HG03342 (cell line): ENCODE results near the gene FBXW4.

ENCODE experiments used
- ATAC-seq: cut with Tn5 transposase; IDR thresholded peaks from one replicate; pipeline ENCODE4 v1.9.1; 2021; ENCODE audit warnings: mild to moderate bottlenecking, moderate library complexity; ENCODE audit not compliant: unreplicated experiment

FBXW4 gene

GRCh38 chr10:101569323-101569621, 125.7 kb downstream of the FBXW4 start:
- no peak for ATAC-seq

DNA sequence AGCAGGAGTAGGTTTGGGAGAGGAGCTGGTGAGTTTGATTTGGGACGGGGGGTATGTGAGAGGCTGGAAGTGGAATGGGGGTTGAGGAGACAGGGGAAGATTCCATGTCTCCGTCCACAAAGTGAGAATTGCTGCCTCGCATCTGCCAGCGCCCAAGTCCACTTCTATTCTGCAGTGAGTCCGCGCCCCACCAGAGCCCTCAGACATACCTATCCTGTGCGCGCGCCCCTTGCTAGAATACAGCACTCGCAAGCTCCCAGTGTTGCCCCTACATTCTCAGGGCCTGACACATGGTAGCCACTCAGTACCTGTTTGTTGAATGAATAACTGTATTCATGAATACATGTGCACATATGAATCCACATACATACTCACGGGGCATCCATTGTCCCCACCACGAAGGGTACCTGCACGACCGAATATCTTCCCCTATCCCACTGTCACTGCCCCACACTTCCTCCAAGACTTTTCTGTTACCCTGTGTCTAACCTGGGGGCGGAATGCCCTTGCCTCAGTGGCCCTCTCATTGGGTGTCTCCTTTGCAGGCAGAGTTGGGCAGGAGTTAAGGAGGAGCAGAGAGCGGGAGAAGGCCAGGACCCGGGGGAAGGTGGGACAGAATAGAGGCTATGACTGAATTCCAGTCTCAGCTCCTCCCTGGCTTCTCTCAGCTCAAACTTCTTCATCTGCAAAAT, 126.8 kb downstream of the FBXW4 start:
- ATAC-seq, result no peak

- ATAC-seq, result no peak
Measured at GRCh38 chr10:101567165-101568006, 127.6 kb downstream of the FBXW4 start.

DNA sequence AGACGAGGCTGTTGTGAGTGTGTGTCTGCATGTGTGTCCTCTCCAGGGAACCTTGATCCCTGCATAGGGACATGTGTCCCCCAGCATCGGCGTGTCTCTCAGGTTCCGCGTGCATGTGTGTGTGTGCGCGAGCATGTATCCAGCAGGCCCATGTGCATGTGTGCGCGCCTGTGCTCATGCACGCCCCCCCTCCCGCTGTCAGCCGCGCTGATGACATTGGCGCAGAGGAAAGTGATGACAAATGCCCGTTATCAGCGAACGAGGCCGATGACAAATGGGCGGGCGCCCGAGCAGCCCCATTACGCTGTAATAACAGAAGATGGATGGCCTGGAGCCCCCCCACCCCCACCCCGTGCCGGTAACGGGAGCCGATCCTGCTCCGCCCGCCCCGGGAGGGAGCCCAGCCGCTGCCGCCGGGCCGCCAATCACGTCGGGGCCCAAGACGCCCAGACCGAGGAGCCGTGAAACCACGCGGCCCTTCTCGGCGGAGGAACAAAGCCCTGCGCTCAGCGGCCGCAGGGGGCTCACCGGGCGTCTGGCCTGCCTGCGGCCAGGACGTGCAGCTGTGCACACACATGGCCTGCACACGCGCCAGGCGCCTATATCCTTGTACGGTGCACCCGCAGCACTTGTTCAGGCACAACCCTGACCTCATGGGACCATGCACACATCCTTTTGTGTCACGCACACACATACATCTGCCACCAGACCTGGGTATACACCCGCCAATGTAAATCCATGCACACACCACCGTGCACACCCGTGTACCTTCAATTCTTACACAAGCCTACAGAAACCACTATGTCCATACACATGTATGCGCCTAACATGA, 128.4 kb downstream of the FBXW4 start:
- no peak for ATAC-seq

GRCh38 chr10:101565936-101566332, 129.0 kb downstream of the FBXW4 start:
- no peak for ATAC-seq

- no peak for ATAC-seq
Measured at GRCh38 chr10:101565370-101565900, 129.5 kb downstream of the FBXW4 start.

- ATAC-seq, result no peak
Measured at GRCh38 chr10:101564490-101564991, 130.4 kb downstream of the FBXW4 start.

DNA sequence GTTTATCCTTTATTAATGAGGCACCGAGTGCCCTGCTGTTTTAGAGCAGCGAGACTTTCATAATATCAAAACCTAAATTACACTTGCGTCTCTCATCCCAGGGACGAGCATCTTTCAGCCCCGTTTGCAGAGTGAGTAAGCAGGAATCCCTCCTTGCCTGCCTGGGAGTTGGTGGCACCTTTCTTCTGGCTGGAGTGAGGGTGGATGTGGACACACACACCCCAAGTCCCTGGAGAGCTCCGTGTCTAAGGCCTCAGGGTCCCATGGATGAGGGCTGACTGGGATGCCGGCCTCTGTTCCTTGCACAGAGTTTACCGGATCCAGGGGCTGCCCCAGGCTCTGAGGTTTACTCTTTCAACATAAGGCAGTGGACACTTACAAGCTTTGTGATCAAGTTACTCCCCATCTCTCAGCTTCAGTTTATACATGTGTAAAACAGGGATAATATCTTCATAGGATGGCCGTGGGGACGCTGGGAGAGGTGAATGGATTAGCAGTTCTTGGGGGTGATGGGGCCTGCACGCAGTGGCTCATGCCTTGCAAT, 131.4 kb downstream of the FBXW4 start:
- ATAC-seq, result no peak

DNA sequence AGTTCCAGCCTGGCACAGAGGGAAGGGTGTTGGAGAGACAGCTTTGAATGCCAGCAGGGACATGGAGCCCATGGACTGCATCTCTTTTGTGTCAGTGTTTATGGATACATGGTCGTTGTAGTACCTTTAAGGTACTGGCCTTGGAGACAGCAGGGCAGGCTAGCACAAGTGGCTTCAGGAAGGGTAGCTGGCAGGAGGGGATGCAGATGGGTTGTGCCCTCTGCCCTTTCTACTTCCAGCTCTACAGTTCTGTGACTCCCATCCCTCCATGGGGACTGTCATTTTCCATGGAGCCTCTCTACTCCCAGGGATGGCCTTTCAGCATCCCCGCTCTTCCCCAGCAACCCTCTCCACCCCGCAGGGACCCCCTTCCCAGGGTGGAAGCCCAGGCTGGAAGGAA, 132.0 kb downstream of the FBXW4 start:
- ATAC-seq, result no peak

DNA sequence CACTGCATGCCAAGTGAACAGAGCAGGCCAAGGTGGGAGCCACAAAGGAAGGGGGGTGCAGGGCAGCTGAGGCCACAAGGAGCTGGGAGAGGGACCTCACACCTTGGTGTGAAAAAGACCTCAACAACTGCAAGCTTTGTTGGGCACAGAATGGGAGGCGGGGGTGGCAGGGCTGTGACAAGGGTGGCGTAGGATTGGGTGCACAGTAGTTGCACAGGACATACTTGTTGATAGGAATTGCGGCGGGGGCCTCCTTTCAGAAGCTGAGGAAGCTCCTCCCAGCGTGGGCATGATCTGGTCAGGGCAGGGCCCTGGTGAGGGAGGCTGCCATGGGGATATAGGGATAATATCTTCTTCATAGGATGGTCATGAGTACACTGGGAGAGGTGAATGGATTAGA, 132.7 kb downstream of the FBXW4 start:
- no peak for ATAC-seq

DNA sequence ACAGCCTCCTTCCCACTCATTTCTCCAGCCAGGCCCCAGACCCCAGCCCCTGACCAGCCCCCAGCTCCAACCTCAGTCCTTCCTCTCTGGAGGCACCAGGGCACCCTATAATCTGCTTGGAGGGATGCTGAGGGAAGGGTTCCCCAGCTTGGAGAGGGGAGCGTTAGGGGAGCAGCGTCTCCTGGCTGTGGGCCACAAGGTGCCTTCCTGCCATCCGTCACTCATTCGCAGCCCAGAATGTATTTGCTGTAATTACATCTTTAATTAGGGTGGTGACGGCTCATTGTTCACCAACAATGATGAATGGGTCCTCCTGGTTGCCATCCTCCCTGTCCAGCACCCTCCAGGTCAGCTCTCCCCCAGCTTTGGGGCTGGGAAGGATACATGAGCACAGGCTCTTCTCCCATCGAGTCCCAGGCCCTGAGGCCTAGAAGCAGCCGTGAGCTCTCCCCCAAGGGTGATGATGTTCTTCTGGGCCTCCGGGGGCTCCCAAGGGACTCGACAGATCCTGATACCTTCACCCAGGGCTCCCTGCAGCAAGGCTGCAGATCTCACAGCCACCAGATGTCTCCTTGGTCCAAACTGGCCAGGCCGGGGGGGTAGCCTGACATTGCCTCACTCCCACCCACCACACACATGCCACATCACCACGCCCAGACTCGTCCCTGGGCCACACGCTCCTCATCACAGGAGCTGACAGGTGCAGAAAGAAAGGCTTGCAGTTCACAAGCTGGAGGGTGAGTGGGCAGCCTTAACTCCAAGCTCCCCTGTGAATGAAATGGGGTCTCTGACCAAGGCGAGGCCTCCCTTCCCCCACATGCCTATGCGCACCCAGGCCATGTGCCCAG, 133.7 kb downstream of the FBXW4 start:
- ATAC-seq, result no peak
